Kidney (tissue), 14 donors: ENCODE results near the gene ECEL1. TPM values are rescaled to one million over a fixed set of nuclear protein-coding genes. Genes with fewer than 3 reads are reported as not detected.

Source experiments
- DNase-seq, 5 donors: peaks; one replicate each; pipeline ENCODE4 v3.0.0-alpha.2; 2013 to 2020
- FAIRE-seq: peaks from 2 replicates; lab custom pipeline; 2012; peaks lifted over from hg19 to GRCh38; lab: Jason Lieb, UNC
- H3K27ac ChIP-seq, 2 donors: one replicate each; pipeline ENCODE4 v1.7.0; 2013; ENCODE audit warnings: low read depth in 2 of 2, low read length in 2 of 2, inconsistent platforms in 1 of 2
- H3K27me3 ChIP-seq: one replicate; pipeline ENCODE4 v1.7.1; 2013; ENCODE audit warnings: low read length, inconsistent platforms; ENCODE audit not compliant: control insufficient read depth, insufficient read depth
- H3K36me3 ChIP-seq, 3 donors: one replicate each; pipeline versions ENCODE4 v1.7.0 to v1.7.1; 2013; ENCODE audit warnings: low read length in 3 of 3, control low read depth in 1 of 3, inconsistent platforms in 1 of 3; ENCODE audit not compliant: insufficient read depth in 3 of 3, control insufficient read depth in 2 of 3
- H3K4me1 ChIP-seq, 3 donors: one replicate each; pipeline versions ENCODE4 v1.7.0 to v1.7.1; 2013; ENCODE audit warnings: low read length in 3 of 3, inconsistent platforms in 1 of 3, low read depth in 1 of 3; ENCODE audit not compliant: control insufficient read depth in 2 of 3, insufficient read depth in 2 of 3
- H3K4me3 ChIP-seq, 3 donors: one replicate each; pipeline versions ENCODE4 v1.7.0 to v1.8.1; 2013; ENCODE audit warnings: low read length in 3 of 3, control low read depth in 1 of 3, inconsistent platforms in 1 of 3
- H3K9ac ChIP-seq, 3 donors: one replicate each; pipeline versions ENCODE4 v1.7.0 to v1.7.1; 2013; ENCODE audit warnings: low read length in 3 of 3, control low read depth in 1 of 3, inconsistent platforms in 1 of 3
- H3K9me3 ChIP-seq, 3 donors: one replicate each; pipeline versions ENCODE4 v1.7.0 to v1.7.1; 2013; ENCODE audit warnings: low read length in 3 of 3, control low read depth in 1 of 3, inconsistent platforms in 1 of 3; ENCODE audit not compliant: control insufficient read depth in 2 of 3, insufficient read depth in 1 of 3
- intact Hi-C: fragments of 100-400 bp; cut with DNase I; formaldehyde crosslinking; loops from one replicate; pipeline ENCODE4 v1.11.1; 2022
- polyA plus RNA-seq: library from polyadenylated mRNA; stranded (reverse); fragments of 350-450 nt; fragmentation: Illumina TruSeq; extraction: RNeasy Lipid Tissue Mini Kit (QIAGEN cat#74804); gene quantifications from one replicate; pipeline ENCODE4 v1.2.3, GENCODE V29; 2014; ENCODE audit warnings: low read depth, low replicate concordance; ENCODE audit not compliant: insufficient read depth
- total RNA-seq: library from RNA; stranded (reverse); fragmentation: NEBNext Ultra II Directional; extraction: Animal tissue kit (Norgen Biotek cat#: 25700); gene quantifications from one replicate; pipeline ENCODE4 v1.2.1, GENCODE V29; 2021
- TF ChIP-seq, protein P1 (sequence below): IDR thresholded peaks from 3 replicates; pipeline ENCODE4 v1.5.1; 2012; ENCODE audit warnings: mild to moderate bottlenecking, moderate library complexity, borderline replicate concordance; ENCODE audit not compliant: insufficient read depth; ENCODE audit errors: extremely low read depth
- donor health status: control.
- donor health status: control.
- donor health status: control.
- donor health status: control.
- donor health status: control.
- donor health status: DM: yes; HTN: yes; CAD: no.
- donor health status: Normal renal cell carcinoma (clear cell type).

ECEL1 gene
- total and polyA plus RNA-seq, 2 donors from 2014 or later, result 6.7 to 8.5 TPM

DNA sequence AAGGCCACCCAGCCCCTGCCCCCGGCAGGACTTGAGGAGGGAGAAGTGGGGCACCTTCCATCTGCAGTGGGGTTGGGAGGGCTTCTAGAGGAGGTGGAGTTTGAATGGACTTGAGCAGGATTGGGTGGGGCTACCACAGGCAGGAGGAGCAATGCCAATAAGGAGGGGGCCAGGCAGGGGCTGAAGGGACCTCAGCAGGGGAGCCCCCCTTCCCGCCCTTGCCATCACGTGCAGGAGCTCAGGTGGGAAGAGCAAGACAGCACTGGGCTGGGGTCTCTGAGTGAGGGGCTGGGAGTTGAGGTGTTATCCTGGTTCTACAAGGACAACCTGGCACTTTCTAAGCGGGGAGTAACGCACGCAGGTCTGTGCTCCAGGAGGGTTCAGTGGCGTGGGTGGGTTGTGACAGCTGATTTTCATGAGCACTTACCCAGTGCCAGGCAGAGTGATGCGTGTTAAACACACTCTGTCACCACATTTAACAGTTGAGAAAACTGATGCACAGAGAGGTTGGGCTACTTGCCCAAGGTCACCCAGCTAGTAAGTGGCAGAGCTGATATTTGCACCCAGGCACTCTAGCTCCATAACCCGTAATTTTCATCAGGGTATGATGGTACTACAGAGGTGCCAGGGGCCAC lies 43.1 kb upstream of the ECEL1 start:
- no peaks in the 10 kb centered on the region for H3K4me1 ChIP-seq
- H3K9me3 ChIP-seq, result no peaks in the 10 kb centered on the region
- TF ChIP-seq, protein P1, sequence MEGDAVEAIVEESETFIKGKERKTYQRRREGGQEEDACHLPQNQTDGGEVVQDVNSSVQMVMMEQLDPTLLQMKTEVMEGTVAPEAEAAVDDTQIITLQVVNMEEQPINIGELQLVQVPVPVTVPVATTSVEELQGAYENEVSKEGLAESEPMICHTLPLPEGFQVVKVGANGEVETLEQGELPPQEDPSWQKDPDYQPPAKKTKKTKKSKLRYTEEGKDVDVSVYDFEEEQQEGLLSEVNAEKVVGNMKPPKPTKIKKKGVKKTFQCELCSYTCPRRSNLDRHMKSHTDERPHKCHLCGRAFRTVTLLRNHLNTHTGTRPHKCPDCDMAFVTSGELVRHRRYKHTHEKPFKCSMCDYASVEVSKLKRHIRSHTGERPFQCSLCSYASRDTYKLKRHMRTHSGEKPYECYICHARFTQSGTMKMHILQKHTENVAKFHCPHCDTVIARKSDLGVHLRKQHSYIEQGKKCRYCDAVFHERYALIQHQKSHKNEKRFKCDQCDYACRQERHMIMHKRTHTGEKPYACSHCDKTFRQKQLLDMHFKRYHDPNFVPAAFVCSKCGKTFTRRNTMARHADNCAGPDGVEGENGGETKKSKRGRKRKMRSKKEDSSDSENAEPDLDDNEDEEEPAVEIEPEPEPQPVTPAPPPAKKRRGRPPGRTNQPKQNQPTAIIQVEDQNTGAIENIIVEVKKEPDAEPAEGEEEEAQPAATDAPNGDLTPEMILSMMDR, result no peak
- no peaks in the 10 kb centered on the region for H3K36me3 ChIP-seq
- no peaks in the 10 kb centered on the region for H3K27me3 ChIP-seq
- no peak for FAIRE-seq
- peak in 1 of 5 donors; percentile 21 for DNase-seq
- intact Hi-C loops, result no loop called here
- no peak overlapping the region for H3K9ac ChIP-seq
- H3K27ac ChIP-seq, result no peak overlapping the region
- H3K4me3 ChIP-seq, result no peak overlapping the region

DNA sequence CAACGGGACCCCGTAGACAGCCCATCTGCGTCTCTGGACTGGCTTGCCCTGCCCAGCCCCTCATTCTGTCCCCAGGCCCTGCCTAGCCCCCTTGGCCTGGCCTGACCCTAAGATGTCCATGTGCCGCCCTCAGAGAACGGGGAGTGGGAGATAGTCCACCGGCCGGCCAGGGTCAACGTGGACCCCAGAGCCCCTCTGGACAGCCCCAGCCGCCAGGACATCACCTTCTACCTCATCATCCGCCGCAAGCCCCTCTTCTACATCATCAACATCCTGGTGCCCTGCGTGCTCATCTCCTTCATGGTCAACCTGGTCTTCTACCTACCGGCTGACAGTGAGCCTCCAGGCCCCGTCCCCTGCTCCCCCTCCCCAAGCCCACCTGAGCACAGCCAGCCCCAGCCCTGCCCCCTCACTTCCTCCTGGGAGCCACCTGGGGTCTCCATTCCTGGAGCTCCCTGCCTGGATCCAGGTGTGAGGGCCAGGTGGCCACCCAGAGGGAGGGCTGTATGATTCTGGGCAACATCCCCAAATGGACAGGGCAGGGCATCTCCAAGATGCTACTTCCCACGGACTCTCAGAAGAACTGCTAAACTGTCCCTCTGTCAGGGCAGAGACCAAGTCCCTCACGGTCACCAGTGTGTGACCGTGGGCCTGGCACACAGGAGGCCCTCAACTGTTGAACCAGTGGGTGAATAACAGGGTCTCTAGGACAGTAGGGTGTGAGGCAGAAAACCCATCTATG lies 42.3 kb upstream of the ECEL1 start:
- Histone ChIP-seq H3K4me3 (no peak overlapping the region), H3K4me1 (no peaks in the 10 kb centered on the region), H3K27me3 (no peaks in the 10 kb centered on the region), H3K27ac (no peak overlapping the region), H3K9ac (no peak overlapping the region), H3K36me3 (no peaks in the 10 kb centered on the region), H3K9me3 (no peaks in the 10 kb centered on the region)
- no peak for FAIRE-seq
- peak in 1 of 5 donors; percentile 42 for DNase-seq
- TF ChIP-seq, protein P1, result no peak
- intact Hi-C loops, result no loop called here

DNA sequence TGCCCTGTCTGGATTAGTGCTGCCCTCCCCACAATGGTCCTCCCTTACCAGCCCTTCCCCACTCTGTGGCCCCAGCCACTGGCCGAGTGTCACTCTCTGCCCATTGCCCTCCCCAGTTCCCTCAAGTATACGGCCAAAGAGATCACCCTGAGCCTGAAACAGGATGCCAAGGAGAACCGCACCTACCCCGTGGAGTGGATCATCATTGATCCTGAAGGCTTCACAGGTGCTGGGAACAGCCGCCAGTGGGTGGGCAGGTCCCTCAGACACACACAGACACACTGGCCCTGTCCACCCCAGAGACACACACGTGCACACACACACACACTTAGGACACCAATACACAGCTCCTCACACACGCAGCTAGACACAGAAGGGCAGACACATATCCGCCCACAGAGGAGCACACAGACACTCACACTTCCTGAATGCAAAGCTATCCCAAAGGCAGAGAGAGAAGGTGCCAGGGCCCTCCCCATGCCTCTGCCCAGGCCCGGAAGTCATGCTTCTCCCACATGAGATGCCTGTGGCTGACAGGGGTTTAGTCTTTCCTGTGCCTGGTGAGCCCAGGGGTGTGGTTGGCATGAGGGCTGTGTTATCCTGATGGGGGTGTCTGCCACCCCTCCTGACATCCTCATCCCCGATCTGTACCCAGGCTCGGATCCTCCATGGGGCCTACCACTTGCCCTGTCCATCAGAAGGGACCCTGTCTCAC lies 41.3 kb upstream of the ECEL1 start:
- Histone ChIP-seq H3K9ac (no peak overlapping the region), H3K4me1 (no peaks in the 10 kb centered on the region), H3K4me3 (no peak overlapping the region), H3K27ac (no peak overlapping the region), H3K27me3 (peaks cover 2% of the 10 kb centered on the region), H3K36me3 (no peaks in the 10 kb centered on the region), H3K9me3 (no peaks in the 10 kb centered on the region)
- peak in 1 of 5 donors; percentile 53 for DNase-seq
- TF ChIP-seq, protein P1, result no peak
- intact Hi-C loops, result no loop called here
- FAIRE-seq, result no peak
